ENCODE measurements around the gene ZBP1.

Gene ZBP1

GRCh38 chr20:57558614-57559288 is 61.5 kb downstream of the ZBP1 start:
- DNase-seq (ENCODE audit: low read depth) = no peak

- DNase-seq (ENCODE audit: low read depth) = no peak
Observed at GRCh38 chr20:57557926-57558613, 62.2 kb downstream of the ZBP1 start.

GRCh38 chr20:57556980-57557274 is 63.3 kb downstream of the ZBP1 start:
- DNase-seq (ENCODE audit: low read depth) = no peak

GRCh38 chr20:57555457-57556184 is 64.6 kb downstream of the ZBP1 start:
- DNase-seq (ENCODE audit: low read depth) = no peak
